Sigmoid colon (tissue), 4 donors: ENCODE data around the gene VPS26A.

Experiments used
- POLR2AphosphoS5 ChIP-seq, 4 donors: sonication (generic); formaldehyde crosslinking; IDR thresholded peaks; one replicate each; pipeline ENCODE4 v1.6.1; 2017; ENCODE audit warnings: antibody characterized with exemption in 4 of 4
- TF ChIP-seq, protein P1 (sequence below), 4 experiments: fragments of 450-650 bp in 3 of 4; fragments of 200-600 bp in 1 of 4; IDR thresholded peaks; one replicate each; pipeline ENCODE4 v1.5.1; 2016 to 2019; ENCODE audit warnings: antibody characterized with exemption in 4 of 4, mild to moderate bottlenecking in 3 of 4, moderate library complexity in 2 of 4

DNA sequence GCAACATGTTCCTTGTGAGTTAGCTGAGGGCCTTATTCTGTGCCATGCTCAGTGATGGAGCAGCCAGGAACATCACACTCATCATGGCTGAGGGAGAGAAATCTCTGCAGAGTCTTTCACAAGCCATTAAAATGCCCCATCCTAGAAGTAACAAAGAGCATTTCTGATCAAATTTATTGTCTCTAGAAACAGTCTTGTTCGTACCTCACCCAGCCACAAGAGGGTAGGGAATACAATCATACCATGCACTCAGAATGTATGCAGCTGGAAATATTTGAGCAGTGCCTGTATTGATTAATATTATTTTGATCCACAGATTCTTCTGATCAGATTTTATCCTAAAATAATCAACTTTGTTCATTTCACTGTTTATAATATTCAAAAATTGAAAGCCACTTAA lies 17.3 kb downstream of the VPS26A start:
- TF ChIP-seq, protein P1, sequence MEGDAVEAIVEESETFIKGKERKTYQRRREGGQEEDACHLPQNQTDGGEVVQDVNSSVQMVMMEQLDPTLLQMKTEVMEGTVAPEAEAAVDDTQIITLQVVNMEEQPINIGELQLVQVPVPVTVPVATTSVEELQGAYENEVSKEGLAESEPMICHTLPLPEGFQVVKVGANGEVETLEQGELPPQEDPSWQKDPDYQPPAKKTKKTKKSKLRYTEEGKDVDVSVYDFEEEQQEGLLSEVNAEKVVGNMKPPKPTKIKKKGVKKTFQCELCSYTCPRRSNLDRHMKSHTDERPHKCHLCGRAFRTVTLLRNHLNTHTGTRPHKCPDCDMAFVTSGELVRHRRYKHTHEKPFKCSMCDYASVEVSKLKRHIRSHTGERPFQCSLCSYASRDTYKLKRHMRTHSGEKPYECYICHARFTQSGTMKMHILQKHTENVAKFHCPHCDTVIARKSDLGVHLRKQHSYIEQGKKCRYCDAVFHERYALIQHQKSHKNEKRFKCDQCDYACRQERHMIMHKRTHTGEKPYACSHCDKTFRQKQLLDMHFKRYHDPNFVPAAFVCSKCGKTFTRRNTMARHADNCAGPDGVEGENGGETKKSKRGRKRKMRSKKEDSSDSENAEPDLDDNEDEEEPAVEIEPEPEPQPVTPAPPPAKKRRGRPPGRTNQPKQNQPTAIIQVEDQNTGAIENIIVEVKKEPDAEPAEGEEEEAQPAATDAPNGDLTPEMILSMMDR (IDR thresholded peaks at IDR 0.05): no peak
- no peak for TF ChIP-seq POLR2AphosphoS5 (IDR thresholded peaks at IDR 0.05)
